HG03432 (cell line): ENCODE results near the gene SIPA1L3.
"Not testable (repeated sequence)": the region's sequence is repeated elsewhere in the genome, so short reads cannot be mapped to it uniquely, and the experiment has no call there.

ENCODE experiments used
- ATAC-seq: cut with Tn5 transposase; IDR thresholded peaks from one replicate; pipeline ENCODE4 v1.9.1; 2021; ENCODE audit warnings: mild to moderate bottlenecking, moderate library complexity; ENCODE audit not compliant: unreplicated experiment

Gene SIPA1L3

GRCh38 chr19:38063928-38064327 is 156.9 kb downstream of the SIPA1L3 start:
- no peak for ATAC-seq

- no peak for ATAC-seq
These were observed 157.8 kb downstream of the SIPA1L3 start for GRCh38 chr19:38064661-38065425.

- ATAC-seq, result not testable (repeated sequence)
These were observed 158.8 kb downstream of the SIPA1L3 start for GRCh38 chr19:38065775-38066174.

GRCh38 chr19:38068826-38069225 is 161.8 kb downstream of the SIPA1L3 start:
- no peak for ATAC-seq

- no peak for ATAC-seq
These were observed 163.6 kb downstream of the SIPA1L3 start for GRCh38 chr19:38070573-38070972.

GRCh38 chr19:38071054-38071453 is 164.0 kb downstream of the SIPA1L3 start:
- ATAC-seq, result not testable (repeated sequence)

- no peak for ATAC-seq
These were observed 164.6 kb downstream of the SIPA1L3 start for GRCh38 chr19:38071647-38072046.

- no peak for ATAC-seq
These were observed 166.1 kb downstream of the SIPA1L3 start for GRCh38 chr19:38072776-38073750.

- ATAC-seq, result no peak
These were observed 167.1 kb downstream of the SIPA1L3 start for GRCh38 chr19:38073841-38074685.

GRCh38 chr19:38076337-38076736 is 169.3 kb downstream of the SIPA1L3 start:
- ATAC-seq, result no peak

GRCh38 chr19:38078302-38078930 is 171.4 kb downstream of the SIPA1L3 start:
- no peak for ATAC-seq

- peak; percentile 63 for ATAC-seq
These were observed 172.9 kb downstream of the SIPA1L3 start for GRCh38 chr19:38079926-38080380.

- no peak for ATAC-seq
These were observed 174.7 kb downstream of the SIPA1L3 start for GRCh38 chr19:38081547-38082255.

GRCh38 chr19:38082256-38083118 is 175.5 kb downstream of the SIPA1L3 start:
- no peak for ATAC-seq

GRCh38 chr19:38084196-38084595 is 177.2 kb downstream of the SIPA1L3 start:
- ATAC-seq, result no peak

GRCh38 chr19:38089440-38089839 is 182.4 kb downstream of the SIPA1L3 start:
- ATAC-seq, result no peak

GRCh38 chr19:38093154-38093553 is 186.1 kb downstream of the SIPA1L3 start:
- ATAC-seq, result no peak

GRCh38 chr19:38093587-38093986 is 186.6 kb downstream of the SIPA1L3 start:
- ATAC-seq, result no peak
